K562 (cell line): ENCODE measurements around the gene UNC13A. TPM values are rescaled to one million over a fixed set of nuclear protein-coding genes. Genes with fewer than 3 reads are reported as not detected.

Source experiments
- ATAC-seq: fragments of 200-7000 bp; cut with Tn5 transposase; 3 replicates; pipeline ENCODE4 v1.9.1; 2020; ENCODE audit warnings: moderate library complexity
- BruUV-seq: library from RNA; stranded (reverse); fragments of 400-500 nt; replicated peaks from 2 replicates; lab custom pipeline; 2021; lab: Mats Ljungman, UMichigan
- CTCF ChIA-PET: fragments of 300-600 bp; formaldehyde crosslinking; extraction: SDS; loops from one replicate; lab custom pipeline; 2021; ENCODE audit warnings: low intra/inter-chr PET ratio; lab: Yijun Ruan, JAX
- POLR2A ChIA-PET: fragments of 300-600, 350-650 bp; sonication (Branson Sonifier 250); formaldehyde crosslinking; extraction: SDS; loops from one replicate; lab custom pipeline; 2021; ENCODE audit warnings: antibody characterized with exemption, inconsistent platforms; lab: Yijun Ruan, JAX
- DNase-seq, 4 experiments: peaks; one replicate each; pipeline versions ENCODE4 v3.0.0 to v3.0.0-alpha.2; 2011 to 2018; ENCODE audit warnings: low spot score in 3 of 4, mixed read lengths in 3 of 4; ENCODE audit errors: extremely low read depth in 1 of 4
- FAIRE-seq: peaks from 2 replicates; lab custom pipeline; 2011; peaks lifted over from hg19 to GRCh38; lab: Jason Lieb, UNC
- H2AFZ ChIP-seq: 2 replicates; pipeline ENCODE4 v1.6.0; 2011; ENCODE audit warnings: low read depth, low read length, control low read depth, inconsistent platforms
- H3K27ac ChIP-seq: fragments of 200-600 bp; 3 replicates; pipeline ENCODE4 v1.8.0; 2011; ENCODE audit warnings: low read depth, mild to moderate bottlenecking, control low read depth, inconsistent platforms, low read length, moderate library complexity, mixed read lengths; ENCODE audit errors: extremely low read depth
- H3K27me3 ChIP-seq, 2 experiments: fragments of 300-600 bp in 1 of 2; 2 replicates in 1 of 2; 3 replicates in 1 of 2; pipeline versions ENCODE4 v1.6.0 to v1.8.0; 2011; ENCODE audit warnings: inconsistent platforms in 2 of 2, low read length in 2 of 2, mild to moderate bottlenecking in 1 of 2, mixed read lengths in 1 of 2, moderate library complexity in 1 of 2; ENCODE audit not compliant: control insufficient read depth in 2 of 2, insufficient read depth in 2 of 2
- H3K36me3 ChIP-seq: fragments of 300-600 bp; 3 replicates; pipeline ENCODE4 v1.8.0; 2011; ENCODE audit warnings: mild to moderate bottlenecking, low read length, inconsistent platforms; ENCODE audit not compliant: control insufficient read depth, insufficient read depth
- H3K4me1 ChIP-seq, 2 experiments: fragments of 200-600 bp in 1 of 2; replicated peaks in 1 of 2; 2 replicates in 1 of 2; 3 replicates in 1 of 2; pipeline versions ENCODE4 v1.5.1 to v1.8.0; 2011; ENCODE audit warnings: inconsistent platforms in 2 of 2, low read length in 2 of 2, mild to moderate bottlenecking in 1 of 2, mixed read lengths in 1 of 2, moderate library complexity in 1 of 2; ENCODE audit not compliant: control insufficient read depth in 2 of 2, insufficient read depth in 2 of 2
- H3K4me2 ChIP-seq: 2 replicates; pipeline ENCODE4 v1.6.1; 2011; ENCODE audit warnings: low read length, control low read depth, inconsistent platforms, mixed read lengths; ENCODE audit not compliant: insufficient read depth
- H3K4me3 ChIP-seq: fragments of 200-600 bp; sonication (generic), shearing (Covaris generic); 2 replicates; pipeline ENCODE4 v1.5.1; 2016; ENCODE audit warnings: control low read depth, inconsistent platforms
- H3K79me2 ChIP-seq: fragments of 200-600 bp; 3 replicates; pipeline ENCODE4 v1.8.0; 2011; ENCODE audit warnings: low read length, inconsistent platforms; ENCODE audit not compliant: control insufficient read depth, insufficient read depth
- H3K9ac ChIP-seq, 2 experiments: 2 replicates each; pipeline versions ENCODE4 v1.6.0 to v1.6.1; 2011; ENCODE audit warnings: low read depth in 2 of 2, low read length in 2 of 2, control low read depth in 1 of 2, inconsistent platforms in 1 of 2, mild to moderate bottlenecking in 1 of 2, mixed read lengths in 1 of 2; ENCODE audit not compliant: insufficient read depth in 1 of 2
- H3K9me1 ChIP-seq: one replicate; pipeline ENCODE4 v1.6.0; 2011; ENCODE audit warnings: inconsistent platforms, mild to moderate bottlenecking, low read length, moderate library complexity; ENCODE audit not compliant: control insufficient read depth, insufficient read depth
- H3K9me3 ChIP-seq: replicated peaks from 2 replicates; pipeline ENCODE4 v1.5.1; 2011; ENCODE audit warnings: low read depth, low read length, inconsistent platforms; ENCODE audit not compliant: control insufficient read depth, insufficient read depth
- H4K20me1 ChIP-seq: replicated peaks from 2 replicates; pipeline ENCODE4 v1.6.1; 2011; ENCODE audit warnings: low read length, inconsistent platforms, mixed read lengths; ENCODE audit not compliant: control insufficient read depth, insufficient read depth
- ADNP ChIP-seq: fragments of 200-800 bp; sonication (Bioruptor generic); IDR thresholded peaks from 2 replicates; pipeline ENCODE4 v1.6.1; 2016; ENCODE audit warnings: missing genetic modification characterization, missing compliant biosample characterization
- BCOR ChIP-seq: fragments of 450-650 bp; IDR thresholded peaks from 2 replicates; pipeline ENCODE4 v1.6.1; 2016
- KDM1A ChIP-seq, 2 experiments: fragments of 450-650 bp; IDR thresholded peaks; 2 replicates each; pipeline ENCODE4 v1.6.1; 2016; ENCODE audit warnings: mild to moderate bottlenecking in 2 of 2
- RBM25 ChIP-seq: fragments of 200-400 bp; formaldehyde crosslinking; IDR thresholded peaks from 2 replicates; pipeline ENCODE4 v1.6.1; 2018; ENCODE audit warnings: low read length, low read depth, moderate library complexity; ENCODE audit not compliant: severe bottlenecking
- ZBED1 ChIP-seq: IDR thresholded peaks from 2 replicates; pipeline ENCODE4 v1.6.1; 2014
- WGBS: fragments of 100-300 bp; shearing (Covaris generic); methylation state at CpG from one replicate; pipeline ENCODE4 v1.1.6; 2016; ENCODE audit warnings: low coverage, mixed read lengths; ENCODE audit not compliant: insufficient coverage; ENCODE audit errors: missing lambda C conversion rate; 5-methylcytosine and 5-hydroxymethylcytosine counted together
- in situ Hi-C: fragments of 300-500 bp; cut with MboI; formaldehyde crosslinking; loops from 4 replicates; pipeline ENCODE4 v1.15.0; 2018; ENCODE audit warnings: inconsistent platforms, mixed read lengths
- intact Hi-C: fragments of 100-400 bp; cut with micrococcal nuclease; formaldehyde crosslinking; loops from 2 replicates; pipeline ENCODE4 v1.14.2; 2022
- polyA plus RNA-seq, 8 experiments: library from polyadenylated mRNA; depleted of rRNA in 4 of 8; stranded (reverse) in 5 of 8; unstranded in 3 of 8; fragments of >200 nt; fragmentation: Nextera tagmentation in 2 of 8; fragmentation: Illumina TruSeq in 1 of 8; extraction: Ambion mirVana in 2 of 8; extraction: Trizol in 1 of 8; gene quantifications; 2 replicates each; pipeline versions ENCODE4 v1.2.1 to v1.2.3, GENCODE V29; 2011 to 2014; ENCODE audit warnings: inconsistent platforms in 1 of 8, missing spikeins in 1 of 8
- total RNA-seq, 7 experiments: library from RNA; depleted of rRNA in 6 of 7; stranded (reverse); fragments of >200 nt in 6 of 7; fragmentation: Illumina TruSeq in 2 of 7; extraction: Trizol in 2 of 7; gene quantifications; 2 replicates each; pipeline versions ENCODE4 v1.2.1 to v1.2.3, GENCODE V29; 2011 to 2021; ENCODE audit warnings: low replicate concordance in 1 of 7
- TF ChIP-seq, protein P1 (sequence below), 2 experiments: fragments of 450-650 bp; IDR thresholded peaks; 2 replicates each; pipeline ENCODE4 v1.6.1; 2016; ENCODE audit warnings: mild to moderate bottlenecking in 2 of 2, borderline replicate concordance in 1 of 2, low read depth in 1 of 2, moderate library complexity in 1 of 2

The UNC13A gene
- total and polyA plus RNA-seq, 9 of the 15 experiments (the other 6 are each of a cell fraction or from before 2014, with no cell fraction given), result 0.03 to 1.0 (median 0.25) TPM

- Histone ChIP-seq H4K20me1 (peaks cover 15% of the 10 kb centered on the region), H3K9me1 (no peaks in the 10 kb centered on the region), H3K9me3 (no peaks in the 10 kb centered on the region), H3K4me1 (peaks cover 8 to 33% of the 10 kb centered on the region in 2 experiments; a peak in 4 of 5 replicates), H3K9ac (no peak overlapping the region), H3K27ac (no peak overlapping the region), H3K4me3 (no peak overlapping the region), H3K27me3 (peaks cover 3 to 13% of the 10 kb centered on the region in 2 experiments; a peak in 4 of 5 replicates), H3K4me2 (no peak overlapping the region), H3K79me2 (no peaks in the 10 kb centered on the region), H2AFZ (no peak overlapping the region), H3K36me3 (no peaks in the 10 kb centered on the region)
- intact Hi-C loops, result no loop called here
- POLR2A ChIA-PET, result interaction anchor here (0.6 to 1.1 kb wide), 4 partner anchors 8 to 93 kb away, joined by 3 to 4 read pairs (median 3); no protein-coding TSS in a partner anchor
- CTCF ChIA-PET, result no interaction called here
- DNase-seq (no peak), ATAC-seq (no peak), FAIRE-seq (no peak)
- BruUV-seq, result no TSS peak
- TF ChIP-seq BCOR (peak; percentile 71), ZBED1 (no peak), RBM25 (peak; percentile 79), KDM1A (IDR thresholded peaks at IDR 0.05) (peak; percentile 63 to 64), ADNP (0 out of 2 replicates have a peak, but pooled peaks have one; percentile 22)
- TF ChIP-seq, protein P1, sequence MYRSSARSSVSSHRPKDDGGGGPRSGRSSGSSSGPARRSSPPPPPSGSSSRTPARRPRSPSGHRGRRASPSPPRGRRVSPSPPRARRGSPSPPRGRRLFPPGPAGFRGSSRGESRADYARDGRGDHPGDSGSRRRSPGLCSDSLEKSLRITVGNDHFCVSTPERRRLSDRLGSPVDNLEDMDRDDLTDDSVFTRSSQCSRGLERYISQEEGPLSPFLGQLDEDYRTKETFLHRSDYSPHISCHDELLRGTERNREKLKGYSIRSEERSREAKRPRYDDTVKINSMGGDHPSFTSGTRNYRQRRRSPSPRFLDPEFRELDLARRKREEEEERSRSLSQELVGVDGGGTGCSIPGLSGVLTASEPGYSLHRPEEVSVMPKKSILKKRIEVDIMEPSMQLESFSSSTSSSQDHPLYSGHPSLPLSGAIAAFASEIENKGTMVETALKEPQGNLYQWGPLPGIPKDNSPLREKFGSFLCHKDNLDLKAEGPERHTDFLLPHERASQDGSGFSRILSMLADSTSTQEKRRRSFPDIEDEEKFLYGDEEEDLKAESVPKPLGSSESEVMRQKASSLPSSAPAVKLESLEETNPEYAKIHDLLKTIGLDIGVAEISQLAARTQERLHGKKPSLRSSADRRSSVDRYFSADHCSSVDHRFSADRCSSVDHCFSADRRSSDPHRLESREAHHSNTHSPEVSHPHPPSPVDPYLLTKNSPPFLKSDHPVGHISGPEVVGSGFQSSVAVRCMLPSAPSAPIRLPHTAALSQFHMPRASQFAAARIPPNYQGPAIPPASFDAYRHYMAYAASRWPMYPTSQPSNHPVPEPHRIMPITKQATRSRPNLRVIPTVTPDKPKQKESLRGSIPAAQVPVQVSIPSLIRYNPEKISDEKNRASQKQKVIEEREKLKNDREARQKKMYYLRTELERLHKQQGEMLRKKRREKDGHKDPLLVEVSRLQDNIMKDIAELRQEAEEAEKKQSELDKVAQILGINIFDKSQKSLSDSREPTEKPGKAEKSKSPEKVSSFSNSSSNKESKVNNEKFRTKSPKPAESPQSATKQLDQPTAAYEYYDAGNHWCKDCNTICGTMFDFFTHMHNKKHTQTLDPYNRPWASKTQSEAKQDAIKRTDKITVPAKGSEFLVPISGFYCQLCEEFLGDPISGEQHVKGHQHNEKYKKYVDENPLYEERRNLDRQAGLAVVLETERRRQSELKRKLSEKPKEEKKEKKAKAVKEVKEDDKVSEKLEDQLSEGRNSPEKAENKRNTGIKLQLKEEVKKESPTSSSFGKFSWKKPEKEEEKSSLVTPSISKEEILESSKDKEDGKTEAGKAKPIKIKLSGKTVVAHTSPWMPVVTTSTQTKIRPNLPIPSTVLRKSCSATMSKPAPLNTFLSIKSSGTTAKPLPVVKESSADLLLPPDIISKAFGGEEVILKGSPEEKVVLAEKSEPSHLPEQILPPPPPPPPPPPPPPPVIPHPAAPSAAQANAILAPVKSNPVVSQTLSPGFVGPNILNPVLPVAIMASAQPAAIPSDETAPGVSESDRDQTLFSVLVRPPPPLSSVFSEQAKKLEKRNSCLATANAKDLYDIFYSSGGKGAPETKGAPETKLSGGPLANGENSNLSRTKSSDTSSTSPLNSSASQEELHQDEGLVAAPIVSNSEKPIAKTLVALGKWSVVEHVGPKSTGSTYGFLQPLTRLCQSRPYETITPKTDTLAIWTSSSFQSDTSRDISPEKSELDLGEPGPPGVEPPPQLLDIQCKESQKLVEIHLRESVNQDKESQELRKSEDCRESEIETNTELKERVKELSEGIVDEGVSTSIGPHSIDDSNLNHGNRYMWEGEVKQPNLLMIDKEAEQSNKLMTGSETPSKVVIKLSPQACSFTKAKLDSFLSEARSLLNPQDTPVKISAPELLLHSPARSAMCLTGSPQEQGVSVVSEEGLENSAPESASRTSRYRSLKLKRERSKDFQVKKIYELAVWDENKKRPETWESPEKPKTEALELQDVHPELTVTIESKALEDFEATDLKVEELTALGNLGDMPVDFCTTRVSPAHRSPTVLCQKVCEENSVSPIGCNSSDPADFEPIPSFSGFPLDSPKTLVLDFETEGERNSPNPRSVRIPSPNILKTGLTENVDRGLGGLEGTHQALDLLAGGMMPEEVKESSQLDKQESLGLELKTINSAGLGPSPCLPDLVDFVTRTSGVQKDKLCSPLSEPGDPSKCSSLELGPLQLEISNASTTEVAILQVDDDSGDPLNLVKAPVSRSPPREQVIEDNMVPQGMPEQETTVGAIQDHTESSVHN (IDR thresholded peaks at IDR 0.05; ENCODE audit: borderline replicate concordance in 1 of 2, low read depth in 1 of 2), result no peak
- WGBS, result 0% methylated on average over 4 of the region's 4 CpGs
- in situ Hi-C loops, result no loop called here
Observed at GRCh38 chr19:17683078-17683477, 5.1 kb downstream of the UNC13A start.
